Fibroblast of lung (primary cell): ENCODE measurements around the gene POP7. TPM values are rescaled to one million over a fixed set of nuclear protein-coding genes. Genes with fewer than 3 reads are reported as not detected.
"Not testable (repeated sequence)": the region's sequence is repeated elsewhere in the genome, so short reads cannot be mapped to it uniquely, and the experiment has no call there.

Experiments
- DNase-seq, 2 donors: peaks; one replicate each; pipeline versions ENCODE4 v3.0.0 to v3.0.0-alpha.2; 2010; ENCODE audit warnings: low read depth in 2 of 2
- H2AFZ ChIP-seq: 2 replicates; pipeline ENCODE4 v1.5.1; 2012; ENCODE audit warnings: low read length, control low read depth, inconsistent platforms
- H3K27ac ChIP-seq: 2 replicates; pipeline ENCODE4 v1.5.1; 2011; ENCODE audit warnings: low read length, control low read depth; ENCODE audit not compliant: insufficient read depth
- H3K27me3 ChIP-seq: 2 replicates; pipeline ENCODE4 v1.5.1; 2011; ENCODE audit warnings: mild to moderate bottlenecking, low read length; ENCODE audit not compliant: control insufficient read depth, insufficient read depth
- H3K36me3 ChIP-seq: 2 replicates; pipeline ENCODE4 v1.5.1; 2011; ENCODE audit warnings: low read length; ENCODE audit not compliant: control insufficient read depth, insufficient read depth
- H3K4me1 ChIP-seq: 2 replicates; pipeline ENCODE4 v1.5.1; 2011; ENCODE audit warnings: low read length; ENCODE audit not compliant: control insufficient read depth, insufficient read depth; ENCODE audit errors: extremely low read depth
- H3K4me2 ChIP-seq: 2 replicates; pipeline ENCODE4 v1.5.1; 2011; ENCODE audit warnings: low read length, control low read depth; ENCODE audit not compliant: insufficient read depth; ENCODE audit errors: extremely low read depth
- H3K4me3 ChIP-seq, 4 experiments: fragments of 200-600 bp in 1 of 4; sonication (generic) in 1 of 4; replicated peaks in 1 of 4; 2 replicates each; pipeline ENCODE4 v1.5.1; 2011 to 2016; ENCODE audit warnings: low read length in 4 of 4, low read depth in 3 of 4, mild to moderate bottlenecking in 3 of 4, control low read depth in 2 of 4, inconsistent platforms in 1 of 4, mixed read lengths in 1 of 4; ENCODE audit not compliant: insufficient read depth in 1 of 4; ENCODE audit errors: control extremely low read depth in 1 of 4
- H3K79me2 ChIP-seq: 2 replicates; pipeline ENCODE4 v1.5.1; 2012; ENCODE audit warnings: mild to moderate bottlenecking, low read length, inconsistent platforms; ENCODE audit not compliant: control insufficient read depth, insufficient read depth
- H3K9ac ChIP-seq: 2 replicates; pipeline ENCODE4 v1.5.1; 2011; ENCODE audit warnings: mild to moderate bottlenecking, low read length, control low read depth; ENCODE audit not compliant: insufficient read depth
- H3K9me3 ChIP-seq: 2 replicates; pipeline ENCODE4 v1.5.1; 2012; ENCODE audit warnings: low read depth, low read length; ENCODE audit not compliant: control insufficient read depth, insufficient read depth
- H4K20me1 ChIP-seq: 2 replicates; pipeline ENCODE4 v1.5.1; 2011; ENCODE audit warnings: low read length; ENCODE audit not compliant: control insufficient read depth, insufficient read depth; ENCODE audit errors: extremely low read depth
- CTCF ChIP-seq, 2 donors: IDR thresholded peaks in 1 of 2; conservative IDR thresholded peaks in 1 of 2; 1 replicate in 1 of 2; 2 replicates in 1 of 2; pipeline ENCODE4 v1.5.1; 2011 to 2012; ENCODE audit warnings: low read length in 2 of 2, control low read depth in 1 of 2, inconsistent platforms in 1 of 2, low read depth in 1 of 2, mild to moderate bottlenecking in 1 of 2
- EZH2 ChIP-seq: IDR thresholded peaks from 2 replicates; pipeline ENCODE4 v1.5.1; 2012; ENCODE audit warnings: low read length, control low read depth, mild to moderate bottlenecking; ENCODE audit errors: missing control alignments
- polyA plus RNA-seq, 2 donors: library from polyadenylated mRNA; depleted of rRNA in 1 of 2; stranded (reverse) in 1 of 2; unstranded in 1 of 2; fragments of >200 nt; gene quantifications; 2 replicates each; pipeline ENCODE4 v1.2.1, GENCODE V29; 2011 to 2012; ENCODE audit warnings: missing spikeins in 1 of 2
- total RNA-seq: library from RNA; depleted of rRNA; stranded (reverse); fragments of >200 nt; gene quantifications from 2 replicates; pipeline ENCODE4 v1.2.1, GENCODE V29; 2014

Gene POP7
- total and polyA plus RNA-seq, 2 donors (not counting 1 experiment from before 2014, with no cell fraction given), result 19.4 to 31.9 TPM

DNA sequence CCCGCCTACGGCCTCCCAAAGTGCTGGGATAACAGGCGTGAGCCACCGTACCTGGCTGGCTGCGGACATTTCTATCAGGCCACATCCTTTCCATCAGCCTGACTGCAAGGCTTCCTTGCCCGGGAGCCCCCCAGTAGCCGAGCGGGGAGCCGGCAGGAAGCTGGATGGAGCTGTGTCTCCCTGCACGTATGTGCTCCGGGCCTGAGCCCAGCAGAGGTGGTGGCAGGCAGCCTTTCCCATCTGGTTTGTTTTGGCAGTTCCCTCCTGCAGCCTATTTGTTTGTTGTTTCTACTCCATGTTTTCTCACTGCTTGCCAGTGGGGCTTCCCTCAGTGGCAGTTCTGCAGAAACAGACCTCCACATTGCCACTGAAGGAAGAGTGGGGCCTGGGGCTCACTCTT is 5.4 kb downstream of the POP7 start:
- H3K4me3 ChIP-seq, result no peak overlapping the region
- H3K27me3 ChIP-seq, result no peaks in the 10 kb centered on the region
- H4K20me1 ChIP-seq, result no peaks in the 10 kb centered on the region
- H2AFZ ChIP-seq, result no peak overlapping the region
- no peaks in the 10 kb centered on the region for H3K9me3 ChIP-seq
- peaks cover 10% of the 10 kb centered on the region for H3K79me2 ChIP-seq
- peaks cover 2% of the 10 kb centered on the region for H3K36me3 ChIP-seq
- no peak overlapping the region for H3K4me2 ChIP-seq
- H3K4me1 ChIP-seq, result no peaks in the 10 kb centered on the region
- DNase-seq, result no peak
- TF ChIP-seq CTCF (conservative IDR thresholded peaks at IDR 0.05 in 1 of 2, IDR thresholded peaks at IDR 0.05 in 1 of 2; ENCODE audit: low read depth in 1 of 2, low read length in 2 of 2), result no peak
- TF ChIP-seq EZH2, result no peak
- no peak overlapping the region for H3K27ac ChIP-seq
- H3K9ac ChIP-seq, result no peak overlapping the region

DNA sequence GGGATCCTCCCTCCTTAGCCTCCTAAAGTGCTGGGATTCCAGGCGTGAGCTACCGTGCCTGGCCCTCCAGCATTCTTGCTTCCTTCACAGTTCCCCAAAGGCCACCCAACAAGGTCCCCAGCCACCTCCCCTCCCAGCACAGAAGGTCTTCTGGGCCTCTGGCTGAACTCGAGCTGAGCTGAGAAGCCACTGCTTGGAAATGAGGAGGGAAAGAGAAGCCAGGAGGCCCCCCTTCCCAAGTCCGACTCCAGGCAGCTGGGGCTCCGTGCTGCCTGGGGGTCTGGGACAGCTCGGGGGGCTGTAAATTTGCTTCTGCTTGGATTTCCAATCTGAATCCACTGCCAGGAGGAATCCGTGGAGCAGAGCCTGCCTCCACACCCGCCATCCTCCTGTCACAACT is 8.8 kb downstream of the POP7 start:
- Histone ChIP-seq H4K20me1 (no peaks in the 10 kb centered on the region), H2AFZ (no peak overlapping the region), H3K27me3 (peaks cover 4% of the 10 kb centered on the region), H3K4me3 (no peak overlapping the region), H3K36me3 (no peaks in the 10 kb centered on the region), H3K4me1 (no peaks in the 10 kb centered on the region), H3K27ac (no peak overlapping the region), H3K4me2 (no peak overlapping the region), H3K9me3 (no peaks in the 10 kb centered on the region), H3K79me2 (no peaks in the 10 kb centered on the region), H3K9ac (no peak overlapping the region)
- no peak for DNase-seq
- TF ChIP-seq CTCF (conservative IDR thresholded peaks at IDR 0.05 in 1 of 2, IDR thresholded peaks at IDR 0.05 in 1 of 2; ENCODE audit: low read depth in 1 of 2, low read length in 2 of 2), result no peak
- no peak for TF ChIP-seq EZH2

DNA sequence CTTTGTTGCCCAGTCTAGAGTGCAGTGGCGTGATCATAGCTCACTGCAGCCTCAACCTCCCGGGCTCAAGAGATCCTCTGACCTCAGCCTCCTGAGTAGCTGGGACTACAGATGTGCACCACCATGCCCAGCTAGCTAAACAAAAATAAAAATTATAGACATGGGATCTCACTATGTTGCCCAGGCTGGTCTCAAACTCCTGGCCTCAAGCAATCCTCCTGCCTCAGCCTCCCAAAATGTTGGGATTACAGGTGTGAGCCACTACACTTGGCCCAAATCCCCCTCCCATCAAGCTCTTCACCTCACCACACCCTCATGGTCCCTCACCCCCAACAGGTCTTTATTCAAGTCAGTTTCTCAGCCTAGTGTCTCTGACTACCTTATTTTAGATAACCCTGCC is 11.2 kb downstream of the POP7 start:
- peaks cover 25% of the 10 kb centered on the region for H3K27me3 ChIP-seq
- H2AFZ ChIP-seq, H3K36me3 ChIP-seq, H3K27ac ChIP-seq, H3K9ac ChIP-seq, H3K4me2 ChIP-seq, H3K79me2 ChIP-seq, H3K9me3 ChIP-seq, DNase-seq, H4K20me1 ChIP-seq, H3K4me1 ChIP-seq, H3K4me3 ChIP-seq: not testable (repeated sequence)
